Retinal pigment epithelial cell (primary cell): ENCODE data around the gene LMNTD2.

ENCODE experiments used
- DNase-seq: peaks from one replicate; pipeline ENCODE4 v3.0.0-alpha.2; 2010; ENCODE audit warnings: low read depth
- H3K4me3 ChIP-seq: 2 replicates; pipeline ENCODE4 v1.5.1; 2011; ENCODE audit warnings: mild to moderate bottlenecking, low read length, control low read depth, moderate library complexity
- CTCF ChIP-seq: conservative IDR thresholded peaks from 2 replicates; pipeline ENCODE4 v1.5.1; 2011; ENCODE audit warnings: low read depth, low read length, control low read depth, inconsistent platforms

LMNTD2 gene

GRCh38 chr11:541433-541885 lies 19.1 kb downstream of the LMNTD2 start:
- TF ChIP-seq CTCF = no peak
- H3K4me3 ChIP-seq = no peak overlapping the region
- no peak for DNase-seq

GRCh38 chr11:540583-541432 lies 19.7 kb downstream of the LMNTD2 start:
- no peak overlapping the region for H3K4me3 ChIP-seq
- no peak for TF ChIP-seq CTCF
- DNase-seq = no peak

- H3K4me3 ChIP-seq = no peak overlapping the region
- TF ChIP-seq CTCF = no peak
- no peak for DNase-seq
Observed at GRCh38 chr11:539971-540481, 20.5 kb downstream of the LMNTD2 start.

- no peak overlapping the region for H3K4me3 ChIP-seq
- no peak for TF ChIP-seq CTCF
- DNase-seq = no peak
Observed at GRCh38 chr11:538431-539051, 22.0 kb downstream of the LMNTD2 start.

GRCh38 chr11:537622-538430 lies 22.7 kb downstream of the LMNTD2 start:
- peak overlapping the region; percentile 38 for H3K4me3 ChIP-seq
- no peak for DNase-seq
- no peak for TF ChIP-seq CTCF

GRCh38 chr11:536841-537621 lies 23.5 kb downstream of the LMNTD2 start, which contains the start of gene LRRC56:
Gene LRRC56 (plus strand): TSS chr11:537527. CDS start chr11:540685, 3,158 bp downstream.
- TF ChIP-seq CTCF = no peak
- peak within 1 kb of the TSS; percentile 38 for H3K4me3 ChIP-seq
- peak; percentile 36 for DNase-seq
